Nephron (organoid): ENCODE results near the gene SMARCD1.

ENCODE experiments used
- H3K27ac Mint-ChIP-seq, 3 experiments: 2 replicates each; pipeline ENCODE4 v1.8.0; 2020; ENCODE audit warnings: mixed read lengths in 3 of 3, mild to moderate bottlenecking in 2 of 3, moderate library complexity in 1 of 3
- H3K27me3 Mint-ChIP-seq: 2 replicates; pipeline ENCODE4 v1.8.0; 2021; ENCODE audit warnings: low read depth, mild to moderate bottlenecking, moderate library complexity, mixed read lengths
- H3K36me3 Mint-ChIP-seq: 2 replicates; pipeline ENCODE4 v1.8.0; 2020; ENCODE audit warnings: low read depth, mixed read lengths
- H3K4me1 Mint-ChIP-seq: 2 replicates; pipeline ENCODE4 v1.8.0; 2020; ENCODE audit warnings: mixed read lengths
- H3K4me3 Mint-ChIP-seq, 3 experiments: 2 replicates each; pipeline ENCODE4 v1.8.0; 2020; ENCODE audit warnings: mild to moderate bottlenecking in 3 of 3, mixed read lengths in 3 of 3, moderate library complexity in 2 of 3
- H3K9me3 Mint-ChIP-seq: 2 replicates; pipeline ENCODE4 v1.8.0; 2020; ENCODE audit warnings: mixed read lengths
- CTCF ChIP-seq, 3 experiments: fragments of 200-600 bp; sonication (generic); IDR thresholded peaks; one replicate each; pipeline ENCODE4 v1.5.0; 2021; ENCODE audit warnings: antibody characterized with exemption in 3 of 3; ENCODE audit not compliant: unreplicated experiment in 3 of 3

SMARCD1 gene

GRCh38 chr12:50041962-50042361 lies 43.2 kb upstream of the SMARCD1 start:
- H3K9me3 Mint-ChIP-seq, result no peaks in the 10 kb centered on the region
- TF ChIP-seq CTCF (IDR thresholded peaks at IDR 0.05; ENCODE audit: unreplicated experiment in 3 of 3), result no peak
- H3K27me3 Mint-ChIP-seq, result peaks cover 17% of the 10 kb centered on the region
- peaks cover 27% of the 10 kb centered on the region for H3K4me1 Mint-ChIP-seq
- H3K4me3 Mint-ChIP-seq, result no peak overlapping the region
- no peak overlapping the region for H3K27ac Mint-ChIP-seq
- H3K36me3 Mint-ChIP-seq, result no peaks in the 10 kb centered on the region

GRCh38 chr12:50042693-50043092 lies 42.4 kb upstream of the SMARCD1 start:
- Mint-ChIP-seq H3K9me3 (no peaks in the 10 kb centered on the region), H3K36me3 (no peaks in the 10 kb centered on the region), H3K4me1 (peaks cover 27% of the 10 kb centered on the region), H3K27me3 (peaks cover 22% of the 10 kb centered on the region), H3K27ac (peak overlapping the region in 1 of 3 experiments; percentile 28), H3K4me3 (no peak overlapping the region)
- no peak for TF ChIP-seq CTCF (IDR thresholded peaks at IDR 0.05; ENCODE audit: unreplicated experiment in 3 of 3)

- no peak for TF ChIP-seq CTCF (IDR thresholded peaks at IDR 0.05; ENCODE audit: unreplicated experiment in 3 of 3)
- Mint-ChIP-seq H3K27ac (no peak overlapping the region), H3K4me1 (peaks cover 25% of the 10 kb centered on the region), H3K9me3 (no peaks in the 10 kb centered on the region), H3K27me3 (peaks cover 24% of the 10 kb centered on the region), H3K36me3 (no peaks in the 10 kb centered on the region), H3K4me3 (no peak overlapping the region)
Measured at GRCh38 chr12:50043308-50043707, 41.8 kb upstream of the SMARCD1 start.

GRCh38 chr12:50043854-50044253 lies 41.3 kb upstream of the SMARCD1 start:
- TF ChIP-seq CTCF (IDR thresholded peaks at IDR 0.05; ENCODE audit: unreplicated experiment in 3 of 3), result no peak
- H3K27ac Mint-ChIP-seq, result peak overlapping the region in 1 of 3 experiments; percentile 26
- H3K36me3 Mint-ChIP-seq, result no peaks in the 10 kb centered on the region
- no peaks in the 10 kb centered on the region for H3K9me3 Mint-ChIP-seq
- peaks cover 22% of the 10 kb centered on the region for H3K4me1 Mint-ChIP-seq
- no peak overlapping the region for H3K4me3 Mint-ChIP-seq
- peaks cover 21% of the 10 kb centered on the region for H3K27me3 Mint-ChIP-seq

GRCh38 chr12:50047693-50048250 lies 37.4 kb upstream of the SMARCD1 start:
- no peak for TF ChIP-seq CTCF (IDR thresholded peaks at IDR 0.05; ENCODE audit: unreplicated experiment in 3 of 3)
- no peaks in the 10 kb centered on the region for H3K9me3 Mint-ChIP-seq
- no peaks in the 10 kb centered on the region for H3K36me3 Mint-ChIP-seq
- peaks cover 33% of the 10 kb centered on the region for H3K27me3 Mint-ChIP-seq
- H3K4me3 Mint-ChIP-seq, result no peak overlapping the region
- no peak overlapping the region for H3K27ac Mint-ChIP-seq
- H3K4me1 Mint-ChIP-seq, result peaks cover 17% of the 10 kb centered on the region
